OCI-LY7 (cell line): ENCODE data around the gene SWAP70.

Experiments used
- EZH2phosphoT487 ChIP-seq: fragments of 200-600 bp; sonication (generic); IDR thresholded peaks from 2 replicates; pipeline ENCODE4 v1.6.1; 2018; ENCODE audit warnings: low read depth, borderline replicate concordance, mild to moderate bottlenecking, mixed run types, antibody characterized with exemption, low read length, moderate library complexity, mixed read lengths
- TF ChIP-seq, protein P1 (sequence below): fragments of 200-600 bp; sonication (generic); conservative IDR thresholded peaks from 2 replicates; pipeline ENCODE4 v1.5.1; 2014; ENCODE audit warnings: mild to moderate bottlenecking, antibody characterized with exemption, low read length, moderate library complexity, mixed read lengths

- TF ChIP-seq, protein P1, sequence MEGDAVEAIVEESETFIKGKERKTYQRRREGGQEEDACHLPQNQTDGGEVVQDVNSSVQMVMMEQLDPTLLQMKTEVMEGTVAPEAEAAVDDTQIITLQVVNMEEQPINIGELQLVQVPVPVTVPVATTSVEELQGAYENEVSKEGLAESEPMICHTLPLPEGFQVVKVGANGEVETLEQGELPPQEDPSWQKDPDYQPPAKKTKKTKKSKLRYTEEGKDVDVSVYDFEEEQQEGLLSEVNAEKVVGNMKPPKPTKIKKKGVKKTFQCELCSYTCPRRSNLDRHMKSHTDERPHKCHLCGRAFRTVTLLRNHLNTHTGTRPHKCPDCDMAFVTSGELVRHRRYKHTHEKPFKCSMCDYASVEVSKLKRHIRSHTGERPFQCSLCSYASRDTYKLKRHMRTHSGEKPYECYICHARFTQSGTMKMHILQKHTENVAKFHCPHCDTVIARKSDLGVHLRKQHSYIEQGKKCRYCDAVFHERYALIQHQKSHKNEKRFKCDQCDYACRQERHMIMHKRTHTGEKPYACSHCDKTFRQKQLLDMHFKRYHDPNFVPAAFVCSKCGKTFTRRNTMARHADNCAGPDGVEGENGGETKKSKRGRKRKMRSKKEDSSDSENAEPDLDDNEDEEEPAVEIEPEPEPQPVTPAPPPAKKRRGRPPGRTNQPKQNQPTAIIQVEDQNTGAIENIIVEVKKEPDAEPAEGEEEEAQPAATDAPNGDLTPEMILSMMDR, result no peak
- TF ChIP-seq EZH2phosphoT487, result no peak
These were observed 110.9 kb downstream of the SWAP70 start for GRCh38 chr11:9774591-9775397.
